ENCODE measurements around the gene CALCOCO1. TPM values are rescaled to one million over a fixed set of nuclear protein-coding genes. Genes with fewer than 3 reads are reported as not detected.

Gene CALCOCO1
- total RNA-seq, 4 donors from 2014 or later = 118 to 186 (median 168) TPM

GRCh38 chr12:53740130-53740491, 12.9 kb upstream of the CALCOCO1 start:
- no peaks in the 10 kb centered on the region for H3K36me3 ChIP-seq
- H3K27me3 ChIP-seq = peaks cover 97% of the 10 kb centered on the region
- no peak for DNase-seq
- no peaks in the 10 kb centered on the region for H3K9me3 ChIP-seq
- peaks cover 5 to 25% (median 18%) of the 10 kb centered on the region in 4 donors for H3K4me1 ChIP-seq
- H3K27ac ChIP-seq = no peak overlapping the region
- TF ChIP-seq POLR2A (IDR thresholded peaks at IDR 0.05) (no peak), EP300 (IDR thresholded peaks at IDR 0.05; ENCODE audit: low read depth) (no peak), POLR2AphosphoS5 (IDR thresholded peaks at IDR 0.05) (no peak)
- TF ChIP-seq, protein P1, sequence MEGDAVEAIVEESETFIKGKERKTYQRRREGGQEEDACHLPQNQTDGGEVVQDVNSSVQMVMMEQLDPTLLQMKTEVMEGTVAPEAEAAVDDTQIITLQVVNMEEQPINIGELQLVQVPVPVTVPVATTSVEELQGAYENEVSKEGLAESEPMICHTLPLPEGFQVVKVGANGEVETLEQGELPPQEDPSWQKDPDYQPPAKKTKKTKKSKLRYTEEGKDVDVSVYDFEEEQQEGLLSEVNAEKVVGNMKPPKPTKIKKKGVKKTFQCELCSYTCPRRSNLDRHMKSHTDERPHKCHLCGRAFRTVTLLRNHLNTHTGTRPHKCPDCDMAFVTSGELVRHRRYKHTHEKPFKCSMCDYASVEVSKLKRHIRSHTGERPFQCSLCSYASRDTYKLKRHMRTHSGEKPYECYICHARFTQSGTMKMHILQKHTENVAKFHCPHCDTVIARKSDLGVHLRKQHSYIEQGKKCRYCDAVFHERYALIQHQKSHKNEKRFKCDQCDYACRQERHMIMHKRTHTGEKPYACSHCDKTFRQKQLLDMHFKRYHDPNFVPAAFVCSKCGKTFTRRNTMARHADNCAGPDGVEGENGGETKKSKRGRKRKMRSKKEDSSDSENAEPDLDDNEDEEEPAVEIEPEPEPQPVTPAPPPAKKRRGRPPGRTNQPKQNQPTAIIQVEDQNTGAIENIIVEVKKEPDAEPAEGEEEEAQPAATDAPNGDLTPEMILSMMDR (IDR thresholded peaks at IDR 0.05) = no peak
- 46 to 57% methylated on average over 3 of the region's 3 CpGs for WGBS, 2 donors (ENCODE audit: low coverage in 1 of 2)
- H3K4me3 ChIP-seq = peak overlapping the region in 1 of 4 donors; percentile 17
- in situ Hi-C loops (cut with MboI; ENCODE audit: low pct_ligation_motif_present in 1 of 4, low pct_unique_long_range_greater_than_20kb in 1 of 4, low sequenced_read_pairs in 3 of 4) (loop anchor here in 2 of 4 donors (5.0 kb wide), 1 partner anchor 38 kb away; no protein-coding TSS in a partner anchor), intact Hi-C loops (cut with DNase I; ENCODE audit: low total_unique reads) (no loop called here)

DNA sequence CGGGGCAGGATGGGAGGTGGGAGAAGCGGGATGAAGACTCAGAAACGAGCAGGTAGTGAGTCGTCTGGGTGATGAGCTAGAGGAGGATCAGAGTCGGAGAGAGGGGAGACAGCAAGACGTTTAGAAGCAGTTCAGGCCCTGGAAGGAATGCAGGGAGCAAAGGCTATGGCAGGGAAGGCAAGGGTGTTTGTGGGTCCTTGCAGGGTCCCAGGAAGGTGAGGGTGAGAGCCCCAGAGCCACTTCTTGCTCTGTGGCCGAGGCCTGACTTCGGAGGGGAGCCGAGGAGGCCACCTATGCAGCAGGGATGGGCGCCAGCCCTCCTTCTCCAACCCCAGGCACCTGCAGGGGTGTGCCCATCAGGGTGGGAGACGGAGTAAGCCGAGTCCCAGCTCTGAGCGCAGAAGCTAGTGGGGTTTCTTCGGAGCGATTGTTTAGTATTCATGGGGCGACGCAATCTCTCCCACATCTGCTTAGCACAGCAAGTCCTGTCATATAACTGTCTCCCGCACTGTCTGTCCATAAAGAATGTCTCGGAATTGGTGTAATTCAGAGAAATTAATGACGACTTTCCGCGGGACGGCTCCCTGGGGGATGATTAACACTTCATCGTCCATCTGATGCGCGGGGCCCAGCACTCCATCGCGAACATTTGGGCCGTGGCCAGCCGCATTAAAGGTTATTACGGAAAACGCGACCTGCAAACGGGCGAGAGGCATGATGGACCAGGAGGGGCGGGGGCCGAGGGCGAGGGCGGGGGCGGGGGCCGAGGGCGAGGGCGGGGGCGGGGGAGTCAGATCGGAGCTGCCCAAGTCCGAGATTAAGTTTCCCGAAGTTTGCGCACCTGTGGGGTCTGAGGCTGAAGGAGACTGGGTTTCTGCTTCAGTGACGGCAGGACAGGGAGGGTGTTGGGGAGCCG, 12.2 kb upstream of the CALCOCO1 start:
- Histone ChIP-seq H3K4me1 (peaks cover 5 to 25% (median 18%) of the 10 kb centered on the region in 4 donors), H3K9me3 (no peaks in the 10 kb centered on the region), H3K27ac (no peak overlapping the region), H3K4me3 (peak overlapping the region in 1 of 4 donors; percentile 17), H3K27me3 (peaks cover 92% of the 10 kb centered on the region), H3K36me3 (no peaks in the 10 kb centered on the region)
- DNase-seq = no peak
- 4 to 8% methylated on average over 4 to 43 of the region's 50 CpGs for WGBS, 2 donors (ENCODE audit: low coverage in 1 of 2)
- TF ChIP-seq, protein P1 (IDR thresholded peaks at IDR 0.05) = no peak
- TF ChIP-seq POLR2A (IDR thresholded peaks at IDR 0.05) (no peak), EP300 (IDR thresholded peaks at IDR 0.05; ENCODE audit: low read depth) (no peak)
- in situ Hi-C loops (cut with MboI; ENCODE audit: low pct_ligation_motif_present in 1 of 4, low pct_unique_long_range_greater_than_20kb in 1 of 4, low sequenced_read_pairs in 3 of 4) = loop anchor here in 2 of 4 donors (5.0 kb wide), 1 partner anchor 37 kb away; no protein-coding TSS in a partner anchor
- intact Hi-C loops (cut with DNase I; ENCODE audit: low total_unique reads) = no loop called here

DNA sequence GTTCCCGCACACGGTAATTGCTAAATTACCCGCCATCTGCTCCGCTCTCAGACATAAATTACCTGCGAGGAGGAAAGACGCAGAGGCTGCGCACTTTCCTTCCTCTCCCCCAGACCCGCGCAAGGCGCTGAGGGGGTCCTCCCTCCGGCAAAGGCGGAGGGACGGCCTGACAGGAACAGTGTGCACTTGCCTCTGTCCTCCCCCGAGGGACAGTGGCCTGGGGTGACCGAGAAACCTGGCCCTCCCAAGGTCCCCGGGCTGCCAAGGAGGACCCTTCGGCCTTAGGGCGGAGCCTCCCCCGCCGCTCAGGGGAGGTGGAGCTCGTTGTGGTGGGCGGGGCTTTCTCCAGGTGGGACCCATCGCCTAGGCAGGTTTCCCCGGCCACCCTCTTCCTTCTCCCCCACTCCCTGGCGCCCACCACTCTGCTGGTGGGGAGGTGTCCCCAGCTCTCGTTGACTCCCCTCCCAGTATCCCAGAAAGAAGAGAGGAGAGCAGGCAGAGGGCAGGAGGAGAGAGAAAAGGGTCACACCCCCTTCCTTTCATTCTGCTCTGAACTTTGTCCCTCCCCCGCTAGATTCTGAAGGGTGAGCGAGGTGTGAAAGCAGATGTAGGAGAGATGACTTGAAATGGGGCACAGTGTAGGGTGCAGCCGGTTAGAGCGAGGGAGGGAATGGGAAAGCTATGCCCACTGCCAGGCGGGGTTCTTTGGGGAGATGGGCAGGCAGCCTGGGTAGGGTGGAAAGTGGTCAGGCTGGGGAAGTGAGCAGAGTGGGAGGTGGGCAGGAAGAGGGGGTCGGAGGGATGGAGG, 11.4 kb upstream of the CALCOCO1 start:
- WGBS, 2 donors (ENCODE audit: low coverage in 1 of 2) = 3 to 7% methylated on average over 5 to 32 of the region's 32 CpGs
- Histone ChIP-seq H3K27me3 (peaks cover 92% of the 10 kb centered on the region), H3K36me3 (no peaks in the 10 kb centered on the region), H3K4me3 (peak overlapping the region in 1 of 4 donors; percentile 13), H3K9me3 (no peaks in the 10 kb centered on the region), H3K4me1 (peaks cover 5 to 25% (median 18%) of the 10 kb centered on the region in 4 donors), H3K27ac (no peak overlapping the region)
- intact Hi-C loops (cut with DNase I; ENCODE audit: low total_unique reads) = no loop called here
- TF ChIP-seq POLR2AphosphoS5 (IDR thresholded peaks at IDR 0.05) (no peak), POLR2A (IDR thresholded peaks at IDR 0.05) (no peak), EP300 (IDR thresholded peaks at IDR 0.05; ENCODE audit: low read depth) (no peak)
- TF ChIP-seq, protein P1 (IDR thresholded peaks at IDR 0.05) = no peak
- DNase-seq = peak; percentile 35
- in situ Hi-C loops (cut with MboI; ENCODE audit: low pct_ligation_motif_present in 1 of 4, low pct_unique_long_range_greater_than_20kb in 1 of 4, low sequenced_read_pairs in 3 of 4) = no loop called here

GRCh38 chr12:53737951-53738405, 10.7 kb upstream of the CALCOCO1 start:
- TF ChIP-seq, protein P1 (IDR thresholded peaks at IDR 0.05) = no peak
- TF ChIP-seq POLR2A (IDR thresholded peaks at IDR 0.05) (no peak), EP300 (IDR thresholded peaks at IDR 0.05; ENCODE audit: low read depth) (no peak), POLR2AphosphoS5 (IDR thresholded peaks at IDR 0.05) (no peak)
- DNase-seq = no peak
- H3K9me3 ChIP-seq = no peaks in the 10 kb centered on the region
- intact Hi-C loops (cut with DNase I; ENCODE audit: low total_unique reads) = no loop called here
- H3K4me3 ChIP-seq = no peak overlapping the region
- WGBS, 2 donors (ENCODE audit: low coverage in 1 of 2) = 49 to 100% methylated on average over 1 to 14 of the region's 14 CpGs
- H3K4me1 ChIP-seq = peaks cover 5 to 20% (median 15%) of the 10 kb centered on the region in 4 donors
- no peak overlapping the region for H3K27ac ChIP-seq
- H3K27me3 ChIP-seq = peaks cover 87% of the 10 kb centered on the region
- no peaks in the 10 kb centered on the region for H3K36me3 ChIP-seq
- in situ Hi-C loops (cut with MboI; ENCODE audit: low pct_ligation_motif_present in 1 of 4, low pct_unique_long_range_greater_than_20kb in 1 of 4, low sequenced_read_pairs in 3 of 4) = no loop called here

All from transverse colon (tissue), 4 donors.